IMR-90 (cell line): ENCODE measurements around the gene KIF1A.
"Not testable (repeated sequence)": the region's sequence is repeated elsewhere in the genome, so short reads cannot be mapped to it uniquely, and the experiment has no call there.

Source experiments
- BHLHE40 ChIP-seq: fragments of 150-350 bp; IDR thresholded peaks from 2 replicates; pipeline ENCODE4 v1.6.1; 2016; ENCODE audit warnings: mild to moderate bottlenecking, low read depth, low read length
- CEBPB ChIP-seq: IDR thresholded peaks from 2 replicates; pipeline ENCODE4 v1.6.1; 2012; ENCODE audit warnings: low read depth, low read length, improper control_type of control experiment
- CTCF ChIP-seq: conservative IDR thresholded peaks from 2 replicates; pipeline ENCODE4 v1.5.1; 2012; ENCODE audit warnings: mild to moderate bottlenecking, low read depth, low read length, improper control_type of control experiment
- MXI1 ChIP-seq: IDR thresholded peaks from 2 replicates; pipeline ENCODE4 v1.6.1; 2012; ENCODE audit warnings: low read depth, mild to moderate bottlenecking, low read length, moderate library complexity, borderline replicate concordance
- POLR2A ChIP-seq: IDR thresholded peaks from 2 replicates; pipeline ENCODE4 v1.6.1; 2012; ENCODE audit warnings: mild to moderate bottlenecking, low read depth, low read length
- RAD21 ChIP-seq: IDR thresholded peaks from 2 replicates; pipeline ENCODE4 v1.6.1; 2012; ENCODE audit warnings: low read length, improper control_type of control experiment
- RFX5 ChIP-seq: IDR thresholded peaks from 2 replicates; pipeline ENCODE4 v1.8.0; 2012; ENCODE audit warnings: low read depth, mild to moderate bottlenecking, low read length, moderate library complexity
- SMC3 ChIP-seq: fragments of 150-350 bp; IDR thresholded peaks from 2 replicates; pipeline ENCODE4 v1.6.1; 2016; ENCODE audit warnings: low read depth, mild to moderate bottlenecking, antibody characterized with exemption, low read length, moderate library complexity
- TF ChIP-seq, protein P1 (sequence below): fragments of 150-350 bp; IDR thresholded peaks from 2 replicates; pipeline ENCODE4 v1.6.1; 2017; ENCODE audit warnings: mild to moderate bottlenecking, antibody characterized with exemption, low read length, low read depth
- TF ChIP-seq, protein P2 (sequence below): fragments of 150-350 bp; IDR thresholded peaks from 2 replicates; pipeline ENCODE4 v1.6.1; 2016; ENCODE audit warnings: low read depth, mild to moderate bottlenecking, low read length, moderate library complexity, borderline replicate concordance

DNA sequence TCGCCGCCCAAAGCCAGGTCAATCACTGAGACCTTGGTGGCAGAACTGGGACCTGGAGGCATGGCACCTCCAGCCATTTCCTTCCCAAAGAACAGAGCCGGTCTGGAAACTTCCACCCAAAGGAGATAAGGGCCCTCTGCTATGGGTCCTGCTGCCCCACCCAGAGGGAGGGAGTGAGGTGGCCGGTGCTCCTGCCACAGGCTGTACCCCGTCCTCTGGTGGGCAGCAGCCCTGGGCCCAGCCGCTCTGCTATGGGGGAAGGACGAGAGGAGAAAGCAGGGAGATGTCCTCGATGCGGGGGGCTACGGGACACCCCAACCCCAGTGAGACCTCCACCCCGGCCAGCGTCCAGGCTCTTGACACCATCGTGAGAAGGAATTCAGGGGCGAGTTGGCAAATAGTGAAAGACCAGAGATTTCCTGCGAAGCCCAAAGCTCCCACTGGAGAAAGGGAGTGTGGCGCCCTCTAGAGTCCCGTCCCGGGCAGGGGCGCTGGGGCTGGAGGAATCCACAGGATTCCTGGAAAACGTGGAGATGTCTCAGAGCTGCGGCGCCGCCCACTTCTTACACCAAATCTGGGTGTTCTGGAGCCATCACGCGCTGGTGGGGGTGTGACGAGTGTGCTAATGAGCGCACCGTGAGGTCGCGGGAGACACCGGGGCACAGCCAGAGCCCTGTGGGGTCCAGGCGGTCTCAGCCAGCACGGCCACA lies 121.0 kb downstream of the KIF1A start:
- TF ChIP-seq CTCF, POLR2A, SMC3, BHLHE40, RAD21, CEBPB, RFX5, MXI1: not testable (repeated sequence)
- TF ChIP-seq, protein P1, sequence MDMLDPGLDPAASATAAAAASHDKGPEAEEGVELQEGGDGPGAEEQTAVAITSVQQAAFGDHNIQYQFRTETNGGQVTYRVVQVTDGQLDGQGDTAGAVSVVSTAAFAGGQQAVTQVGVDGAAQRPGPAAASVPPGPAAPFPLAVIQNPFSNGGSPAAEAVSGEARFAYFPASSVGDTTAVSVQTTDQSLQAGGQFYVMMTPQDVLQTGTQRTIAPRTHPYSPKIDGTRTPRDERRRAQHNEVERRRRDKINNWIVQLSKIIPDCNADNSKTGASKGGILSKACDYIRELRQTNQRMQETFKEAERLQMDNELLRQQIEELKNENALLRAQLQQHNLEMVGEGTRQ: not testable (repeated sequence)
- TF ChIP-seq, protein P2, sequence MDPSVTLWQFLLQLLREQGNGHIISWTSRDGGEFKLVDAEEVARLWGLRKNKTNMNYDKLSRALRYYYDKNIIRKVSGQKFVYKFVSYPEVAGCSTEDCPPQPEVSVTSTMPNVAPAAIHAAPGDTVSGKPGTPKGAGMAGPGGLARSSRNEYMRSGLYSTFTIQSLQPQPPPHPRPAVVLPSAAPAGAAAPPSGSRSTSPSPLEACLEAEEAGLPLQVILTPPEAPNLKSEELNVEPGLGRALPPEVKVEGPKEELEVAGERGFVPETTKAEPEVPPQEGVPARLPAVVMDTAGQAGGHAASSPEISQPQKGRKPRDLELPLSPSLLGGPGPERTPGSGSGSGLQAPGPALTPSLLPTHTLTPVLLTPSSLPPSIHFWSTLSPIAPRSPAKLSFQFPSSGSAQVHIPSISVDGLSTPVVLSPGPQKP: not testable (repeated sequence)
